NCI-H2196 (cell line): Measurements from ENCODE around the gene CDH13.

Experiments
- DNase-seq: peaks from one replicate; lab custom pipeline; 2025; ENCODE audit not compliant: unreplicated experiment; lab: John Stamatoyannopoulos, UW

CDH13 gene

GRCh38 chr16:83023011-83023410, 396.2 kb downstream of the CDH13 start:
- no peak for DNase-seq

- DNase-seq, result no peak
Measured at GRCh38 chr16:83023640-83024039, 396.9 kb downstream of the CDH13 start.

GRCh38 chr16:83027973-83028372, 401.2 kb downstream of the CDH13 start:
- no peak for DNase-seq

GRCh38 chr16:83029467-83029866, 402.7 kb downstream of the CDH13 start:
- DNase-seq, result no peak

GRCh38 chr16:83031524-83031923, 404.8 kb downstream of the CDH13 start:
- no peak for DNase-seq

- no peak for DNase-seq
Measured at GRCh38 chr16:83037102-83037501, 410.3 kb downstream of the CDH13 start.

GRCh38 chr16:83037884-83038283, 411.1 kb downstream of the CDH13 start:
- no peak for DNase-seq

- no peak for DNase-seq
Measured at GRCh38 chr16:83040174-83040573, 413.4 kb downstream of the CDH13 start.

GRCh38 chr16:83044589-83044988, 417.8 kb downstream of the CDH13 start:
- DNase-seq, result no peak

GRCh38 chr16:83045790-83046189, 419.0 kb downstream of the CDH13 start:
- DNase-seq, result no peak

GRCh38 chr16:83046664-83047063, 419.9 kb downstream of the CDH13 start:
- DNase-seq, result no peak

GRCh38 chr16:83051451-83051850, 424.7 kb downstream of the CDH13 start:
- DNase-seq, result no peak

- DNase-seq, result no peak
Measured at GRCh38 chr16:83054283-83054682, 427.5 kb downstream of the CDH13 start.

- no peak for DNase-seq
Measured at GRCh38 chr16:83058376-83058775, 431.6 kb downstream of the CDH13 start.

GRCh38 chr16:83059237-83059636, 432.5 kb downstream of the CDH13 start:
- no peak for DNase-seq

- DNase-seq, result no peak
Measured at GRCh38 chr16:83066011-83066410, 439.2 kb downstream of the CDH13 start.

GRCh38 chr16:83066881-83067280, 440.1 kb downstream of the CDH13 start:
- no peak for DNase-seq

GRCh38 chr16:83068686-83069085, 441.9 kb downstream of the CDH13 start:
- no peak for DNase-seq

- DNase-seq, result no peak
Measured at GRCh38 chr16:83070416-83071209, 443.8 kb downstream of the CDH13 start.

- DNase-seq, result no peak
Measured at GRCh38 chr16:83075956-83076355, 449.2 kb downstream of the CDH13 start.

- DNase-seq, result no peak
Measured at GRCh38 chr16:83083361-83083760, 456.6 kb downstream of the CDH13 start.

GRCh38 chr16:83085660-83086059, 458.9 kb downstream of the CDH13 start:
- DNase-seq, result no peak
